AG20443 (cell line): ENCODE data around the gene SEH1L.
"Not testable (repeated sequence)": the region's sequence is repeated elsewhere in the genome, so short reads cannot be mapped to it uniquely, and the experiment has no call there.

ENCODE experiments used
- DNase-seq: peaks from one replicate; pipeline ENCODE4 v3.0.0; 2012; ENCODE audit warnings: low spot score, mixed read lengths

SEH1L gene

DNA sequence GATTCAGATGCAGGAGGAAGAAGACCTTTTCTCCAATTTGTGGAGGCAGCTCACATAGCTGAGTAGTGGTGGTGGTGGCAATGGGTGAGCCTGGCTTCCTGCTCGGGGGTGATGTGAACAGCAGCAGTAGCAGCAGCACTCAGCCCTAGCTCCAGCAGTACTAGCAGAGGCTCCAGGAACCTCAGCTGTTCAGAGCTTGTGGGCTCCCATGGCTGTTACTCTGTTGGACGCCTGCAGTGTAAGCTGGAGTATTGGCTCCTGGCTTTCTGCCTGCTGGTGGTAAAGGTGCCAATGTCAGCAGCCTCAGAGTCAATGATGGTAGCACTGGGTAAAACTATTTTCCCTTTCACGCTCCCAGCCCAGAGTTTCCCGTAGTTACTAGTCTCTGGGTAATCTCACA, 3.1 kb upstream of the SEH1L start:
- DNase-seq, result peak; percentile 23

DNA sequence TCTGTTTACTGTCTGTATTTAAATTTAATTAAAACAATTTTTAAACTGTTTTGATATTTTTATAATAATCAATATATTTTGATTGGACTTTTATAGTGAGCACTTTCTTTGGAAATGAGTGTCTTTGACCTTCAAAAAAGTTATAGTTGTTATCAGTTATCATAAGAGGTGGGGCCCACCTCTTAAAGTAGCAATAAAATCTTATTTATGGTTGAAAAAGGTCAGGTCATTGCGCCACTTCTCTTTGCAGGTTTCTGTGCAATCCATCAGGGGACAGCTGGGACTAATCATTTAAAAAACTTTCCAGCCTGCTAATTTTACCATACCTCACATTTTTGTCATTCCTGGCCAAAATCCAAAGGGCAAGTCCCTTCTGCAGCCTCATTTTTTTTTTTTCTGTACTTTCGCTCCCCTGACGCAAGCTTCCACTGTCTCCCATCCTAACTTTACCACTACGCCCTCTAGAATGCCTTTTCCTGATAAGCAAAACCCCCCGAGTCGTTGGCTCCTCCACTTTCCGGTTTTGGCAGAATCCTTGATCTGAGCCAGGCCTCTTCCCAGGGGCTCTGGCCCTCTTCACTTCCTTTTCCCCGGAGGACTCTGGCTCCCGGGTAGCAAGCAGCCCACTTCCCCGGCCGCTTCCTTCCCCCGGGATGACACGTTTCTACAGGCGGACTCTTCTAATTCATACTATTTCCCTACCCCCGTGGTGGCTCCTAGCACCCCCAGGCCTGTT, 1.1 kb upstream of the SEH1L start:
- peak; percentile 78 for DNase-seq

DNA sequence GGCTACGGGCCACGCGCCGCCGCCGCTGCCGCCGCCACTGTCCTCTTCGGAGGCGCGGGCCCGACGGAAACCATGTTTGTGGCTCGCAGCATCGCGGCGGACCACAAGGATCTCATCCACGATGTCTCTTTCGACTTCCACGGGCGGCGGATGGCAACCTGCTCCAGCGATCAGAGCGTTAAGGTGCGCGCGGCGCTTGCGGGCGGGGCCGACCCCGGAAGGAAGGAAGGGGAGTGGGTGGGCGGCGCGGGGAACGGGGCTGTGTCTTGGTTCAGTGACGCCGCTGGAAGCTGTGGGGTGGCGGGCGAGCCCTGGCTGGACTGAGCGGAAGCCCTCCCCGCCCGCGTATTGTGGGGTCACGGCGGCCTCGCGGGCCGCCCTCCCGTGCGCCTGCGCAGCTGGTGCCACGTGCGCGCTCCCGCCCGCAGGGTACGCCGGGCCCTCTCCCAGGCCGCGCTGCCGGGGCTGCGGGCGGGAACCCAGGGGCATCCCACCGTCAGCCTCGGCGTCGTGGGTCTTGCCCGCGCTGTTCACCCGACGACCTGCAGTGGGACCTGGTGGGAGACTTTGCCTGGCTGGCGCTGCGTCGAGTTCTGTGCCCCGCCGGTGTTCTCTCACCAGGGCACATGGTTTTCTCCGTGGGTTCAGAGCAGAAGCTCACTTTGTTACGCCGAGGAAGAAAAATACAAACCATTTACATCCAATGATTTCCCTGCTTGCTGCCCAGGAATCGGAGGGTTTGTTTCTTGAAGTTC, 416 bp downstream of the SEH1L start:
- DNase-seq, result peak; percentile 96

DNA sequence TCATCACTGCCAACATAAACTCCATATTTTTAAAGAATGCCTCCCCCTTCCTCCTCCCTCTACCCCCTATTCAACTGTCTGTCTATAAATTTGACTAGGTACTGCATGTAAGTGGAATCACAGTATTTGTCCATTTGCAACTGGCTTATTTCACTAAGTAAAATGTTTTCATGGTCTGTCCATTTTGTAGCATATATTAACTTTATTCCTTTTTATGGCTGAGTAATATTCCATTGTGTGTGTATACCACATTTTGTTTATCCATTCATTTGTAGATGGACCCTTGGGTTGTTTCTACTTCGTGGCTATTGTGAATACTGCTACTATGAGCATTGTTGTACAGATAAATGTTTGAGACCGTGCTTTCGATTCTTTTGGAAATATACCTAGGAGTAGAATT, 10.7 kb downstream of the SEH1L start:
- DNase-seq, result no peak

DNA sequence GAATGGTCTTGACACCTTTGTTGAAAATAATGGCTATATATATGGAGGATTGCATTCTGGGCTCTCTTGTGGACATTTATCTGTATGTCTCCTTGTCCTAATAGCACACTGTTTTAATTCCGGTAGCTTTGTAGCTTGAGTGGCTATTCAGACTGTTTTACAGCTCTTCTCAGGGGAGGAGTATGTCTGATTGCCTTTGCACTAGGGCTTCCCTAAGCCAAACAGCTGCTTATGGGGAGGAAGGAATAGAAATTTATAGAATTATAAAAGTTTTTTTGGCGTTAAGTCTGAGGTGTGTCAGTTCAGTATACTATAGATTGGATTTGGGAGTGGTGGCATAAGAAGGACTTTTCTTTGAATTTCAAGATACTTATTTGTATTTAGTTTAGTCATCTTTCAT, 12.6 kb downstream of the SEH1L start:
- no peak for DNase-seq

DNA sequence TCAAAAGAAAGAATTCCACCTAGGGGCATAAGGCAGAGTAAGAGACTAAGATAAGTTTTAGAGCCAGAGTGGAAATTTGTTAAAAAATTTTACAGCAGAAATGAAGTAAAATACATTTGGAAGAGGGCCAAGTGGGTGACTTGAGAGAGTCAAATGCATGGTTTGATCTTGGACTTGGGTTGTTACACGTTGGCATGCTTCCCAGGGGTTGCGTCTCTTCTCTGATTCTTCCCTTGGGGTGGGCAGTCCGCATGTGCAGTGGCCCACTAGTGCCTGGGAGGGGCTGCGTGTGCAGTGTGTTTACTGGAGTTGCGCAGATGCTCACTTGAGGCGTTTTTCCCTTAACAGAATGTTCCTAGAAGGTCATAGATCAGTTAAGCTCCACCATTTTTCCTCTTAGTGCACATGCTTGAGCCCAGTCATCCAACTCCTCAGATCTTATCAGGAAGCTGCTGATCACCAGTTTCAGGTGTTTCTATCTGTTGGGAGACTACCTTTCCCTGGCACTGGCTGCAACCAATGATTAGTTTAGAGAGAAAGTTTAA, 13.1 kb downstream of the SEH1L start:
- no peak for DNase-seq

DNA sequence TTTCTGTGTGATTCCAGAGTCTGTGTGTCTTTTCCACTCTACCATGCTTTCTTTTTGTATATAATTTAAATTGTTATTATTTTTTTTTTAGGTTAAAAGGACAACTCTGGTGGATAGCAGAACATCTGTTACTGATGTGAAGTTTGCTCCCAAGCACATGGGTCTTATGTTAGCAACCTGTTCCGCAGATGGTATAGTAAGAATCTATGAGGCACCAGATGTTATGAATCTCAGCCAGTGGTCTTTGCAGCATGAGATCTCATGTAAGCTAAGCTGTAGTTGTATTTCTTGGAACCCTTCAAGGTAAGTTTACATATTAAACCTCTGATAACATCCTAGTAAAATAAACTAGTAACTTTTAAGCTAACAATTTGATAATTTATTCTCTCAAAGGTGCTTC, 15.3 kb downstream of the SEH1L start:
- DNase-seq, result no peak

DNA sequence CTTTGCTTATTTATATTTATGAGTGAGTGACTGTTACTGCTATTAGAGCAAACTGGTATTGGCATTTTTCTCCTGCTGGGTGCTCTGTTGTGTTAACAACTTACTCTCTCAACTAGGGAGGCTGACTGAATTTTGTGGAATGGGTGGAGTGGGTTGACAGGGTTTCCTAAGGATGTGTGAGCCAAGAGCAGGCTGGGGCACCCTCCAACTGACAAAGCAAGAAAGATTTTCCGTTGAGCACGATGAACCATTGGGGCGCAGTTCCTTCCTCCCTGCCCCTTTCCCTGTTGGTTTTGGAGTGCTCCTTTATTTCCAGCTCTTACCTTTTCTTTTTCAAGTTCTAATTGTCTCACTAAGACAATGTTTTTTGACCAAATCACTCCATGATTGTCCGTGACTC, 20.3 kb downstream of the SEH1L start:
- no peak for DNase-seq

DNA sequence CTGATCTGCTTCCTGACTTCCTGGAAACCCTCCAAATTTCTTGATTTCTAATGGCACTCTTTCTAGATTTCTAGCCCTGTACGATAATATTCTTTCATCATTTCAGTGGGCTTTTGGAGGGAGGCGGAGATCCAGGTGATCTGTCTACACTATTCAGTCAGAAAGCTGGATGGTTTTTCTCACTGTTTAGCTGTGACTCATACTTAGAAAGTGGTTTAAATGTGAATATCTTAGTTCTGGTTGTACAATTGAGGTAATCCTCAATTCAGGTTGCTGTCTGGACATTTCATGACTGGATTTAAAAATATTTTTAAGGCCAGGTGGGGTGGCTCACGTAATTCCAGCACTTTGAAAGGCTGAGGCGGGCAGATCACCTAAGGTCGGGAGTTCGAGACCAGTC, 20.8 kb downstream of the SEH1L start:
- no peak for DNase-seq

DNA sequence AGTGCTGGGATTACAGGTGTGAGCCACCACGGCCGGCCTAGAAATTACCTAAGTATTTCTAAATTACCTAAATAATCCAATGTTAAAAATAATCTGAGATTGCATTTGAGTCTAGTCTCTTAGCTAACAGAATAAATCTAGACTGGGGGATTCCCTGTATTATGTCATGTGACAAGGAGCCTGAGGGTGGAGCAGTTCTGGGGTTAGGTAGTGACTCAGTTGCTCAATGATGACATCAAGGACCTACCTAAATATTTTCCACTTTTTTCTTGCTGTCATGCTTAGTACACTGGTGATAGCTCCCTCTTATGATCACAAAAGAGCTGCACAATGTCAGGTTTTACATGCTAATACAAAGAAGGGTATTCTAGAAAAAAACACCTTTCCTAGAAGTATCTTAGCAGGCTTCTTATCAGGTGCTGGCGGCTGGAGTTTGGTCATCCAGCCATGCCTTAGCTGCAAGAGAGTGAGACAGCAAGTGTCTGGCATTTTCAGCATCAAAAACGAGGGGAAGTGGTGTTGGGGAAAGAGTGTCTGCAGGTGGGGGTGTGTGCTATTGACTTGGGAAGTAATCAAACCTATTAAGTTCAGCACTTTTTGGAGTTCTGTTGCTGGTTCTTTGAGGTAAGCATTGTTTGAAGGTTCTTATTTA, 25.9 kb downstream of the SEH1L start:
- DNase-seq, result no peak

DNA sequence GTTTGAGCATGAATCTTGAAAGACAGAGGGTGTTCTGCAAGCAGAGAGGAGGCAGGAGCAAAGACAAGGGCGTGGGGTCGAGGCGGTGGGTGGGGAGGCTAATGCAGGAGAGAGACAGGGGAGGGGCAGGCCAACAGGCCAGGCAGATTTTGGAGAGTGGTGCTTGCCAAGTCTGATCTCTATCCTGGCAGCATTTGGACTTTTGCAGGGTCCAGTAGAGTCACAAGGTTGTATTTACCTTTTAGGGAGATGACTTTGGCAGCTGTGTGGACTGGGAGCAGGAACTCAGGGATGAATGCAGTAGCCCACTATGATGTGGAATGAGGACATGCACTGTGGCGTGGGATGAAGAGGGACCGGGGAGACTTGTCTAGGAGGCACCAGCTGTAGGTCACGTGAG, 27.7 kb downstream of the SEH1L start:
- no peak for DNase-seq

DNA sequence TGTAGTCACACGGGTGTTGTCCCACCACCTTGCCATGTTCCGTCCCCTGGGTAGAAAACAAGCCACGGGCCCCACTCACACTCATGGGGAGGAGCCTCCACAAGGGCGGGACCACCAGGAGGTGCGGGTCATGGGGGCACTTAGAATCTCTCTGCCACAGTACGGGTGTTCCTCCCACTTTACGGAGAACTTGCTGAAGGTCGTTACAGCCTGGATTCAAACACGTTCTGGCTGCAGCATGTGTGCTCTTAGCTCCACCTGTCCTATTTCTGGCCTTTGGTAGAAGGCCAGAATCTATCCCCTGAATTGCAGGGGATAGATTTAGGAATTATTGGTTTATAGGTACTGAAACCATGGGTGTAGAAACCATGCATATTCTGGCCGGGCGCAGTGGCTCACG, 28.5 kb downstream of the SEH1L start:
- no peak for DNase-seq

DNA sequence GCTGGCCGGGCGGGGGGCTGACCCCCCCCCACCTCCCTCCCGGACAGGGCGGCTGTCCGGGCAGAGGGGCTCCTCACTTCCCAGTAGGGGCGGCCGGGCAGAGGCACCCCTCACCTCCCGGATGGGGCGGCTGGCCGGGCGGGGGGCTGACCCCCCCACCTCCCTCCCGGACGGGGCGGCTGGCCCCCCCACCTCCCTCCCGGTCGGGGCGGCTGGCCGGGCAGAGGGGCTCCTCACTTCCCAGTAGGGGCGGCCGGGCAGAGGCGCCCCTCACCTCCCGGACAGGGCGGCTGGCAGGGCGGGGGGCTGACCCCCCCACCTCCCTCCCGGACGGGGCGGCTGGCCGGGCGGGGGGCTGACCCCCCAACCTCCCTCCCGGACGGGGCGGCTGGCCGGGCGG, 32.3 kb downstream of the SEH1L start:
- not testable (repeated sequence) for DNase-seq

DNA sequence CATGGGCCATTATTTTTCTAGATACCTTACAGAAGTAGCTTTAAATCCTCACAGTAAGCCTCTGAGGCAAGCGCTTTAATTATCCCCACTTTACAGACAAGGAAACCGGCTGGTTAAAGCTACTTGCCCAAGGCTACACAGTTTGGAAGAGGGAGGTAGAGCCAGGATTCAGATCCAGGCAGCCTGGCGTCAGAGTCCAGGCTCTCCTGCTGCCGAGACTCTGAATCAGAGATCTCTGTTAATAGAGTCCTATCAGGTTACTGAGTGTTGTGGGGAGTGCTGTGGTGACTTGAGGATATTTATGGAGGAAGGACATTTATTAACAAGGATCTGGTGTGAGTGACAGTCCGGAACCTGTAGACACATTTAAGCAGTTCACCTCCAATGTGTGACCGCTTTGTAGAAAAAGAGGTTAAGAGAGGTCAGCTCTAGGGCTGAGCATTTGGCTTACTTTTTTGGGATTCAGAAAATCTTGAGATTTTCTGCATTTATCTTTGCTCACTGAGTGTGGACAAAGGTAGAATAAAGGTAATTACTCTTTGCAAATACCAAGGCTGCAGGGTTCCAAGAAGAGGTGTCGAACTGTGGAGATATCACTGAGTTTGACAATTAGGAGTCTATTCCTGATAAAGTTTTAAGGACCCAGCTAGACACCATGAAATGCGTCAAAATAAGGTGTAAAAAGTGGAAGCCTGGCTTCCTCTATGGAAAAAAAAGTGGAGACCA, 41.7 kb downstream of the SEH1L start:
- no peak for DNase-seq

DNA sequence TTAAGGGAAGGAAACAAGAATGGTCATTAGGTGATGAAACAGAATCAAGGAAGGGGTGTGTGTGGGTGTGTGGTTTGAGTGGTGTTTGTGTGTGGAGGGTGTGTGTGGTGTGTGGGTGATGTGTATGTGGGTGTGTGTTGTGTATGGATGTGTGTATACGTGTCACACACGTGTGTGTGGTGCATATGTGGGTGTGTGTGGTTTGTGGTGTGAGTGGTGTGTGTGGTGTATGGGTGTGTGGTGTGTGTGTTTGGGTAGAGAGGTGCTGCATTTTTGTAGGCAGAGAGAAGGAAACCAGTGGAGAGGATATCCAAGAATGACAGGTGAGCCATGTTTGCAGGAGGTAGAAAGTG, 42.3 kb downstream of the SEH1L start:
- DNase-seq, result no peak

DNA sequence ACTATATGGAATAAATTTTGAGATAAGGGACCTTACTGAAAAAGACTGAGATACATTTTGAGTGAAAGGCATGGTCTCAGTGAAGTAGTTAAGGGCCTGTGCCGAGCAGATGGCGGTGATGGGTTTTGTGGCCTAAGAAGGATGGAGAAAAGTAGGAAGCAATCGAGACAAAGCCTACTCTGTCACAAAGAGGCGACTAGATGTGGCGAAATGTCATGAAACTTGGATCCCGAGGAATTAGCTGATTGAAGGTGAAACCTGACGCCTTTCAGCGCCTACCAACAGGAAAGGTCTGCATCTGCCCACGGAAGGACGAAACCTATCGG, 42.8 kb downstream of the SEH1L start:
- DNase-seq, result peak; percentile 16

DNA sequence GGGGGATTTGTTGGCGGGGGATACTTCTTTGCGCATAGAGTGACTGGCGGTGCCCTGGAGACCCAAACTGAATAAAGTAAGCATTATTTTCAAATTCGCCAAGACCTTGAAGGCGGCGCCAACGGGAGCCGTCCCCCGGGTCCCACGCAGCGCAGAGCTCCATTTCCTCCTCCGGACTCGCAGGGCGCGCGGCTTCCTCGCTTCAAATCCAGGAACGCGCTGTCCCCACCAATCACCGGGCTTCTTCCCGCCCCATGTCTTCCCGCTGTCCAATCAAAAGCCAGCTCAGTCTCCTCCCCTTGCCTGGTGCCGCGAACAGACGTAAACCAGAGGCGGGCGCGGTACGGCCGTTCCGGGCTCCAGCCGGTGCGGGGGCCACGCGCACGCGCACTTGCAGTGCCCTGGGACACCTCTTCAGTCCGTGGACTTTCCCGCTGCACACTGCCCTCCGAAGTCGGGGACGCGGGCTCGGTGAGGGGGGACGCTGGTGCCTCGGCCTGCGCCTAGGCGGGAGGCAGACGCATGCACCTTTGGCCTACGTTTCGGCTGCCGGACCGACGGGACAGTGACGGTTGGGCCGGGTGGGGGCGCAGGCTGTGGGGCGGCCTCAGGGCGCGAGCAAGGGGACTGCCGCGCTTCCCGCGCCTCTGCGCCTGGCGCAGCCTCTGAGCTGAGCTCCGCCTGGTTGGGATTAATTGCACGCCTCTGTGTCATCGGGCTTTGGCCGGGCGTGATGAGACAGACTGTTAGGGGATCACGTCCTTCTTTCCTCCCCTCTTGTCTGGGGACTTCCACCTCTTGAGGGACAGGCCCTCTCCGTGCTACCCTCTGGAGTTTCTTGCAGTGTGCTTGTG, 43.4 kb downstream of the SEH1L start, which contains the start of gene CEP192:
CEP192 (plus strand) TSS at position 396 of the 854 bp plus-strand sequence. CDS start 8,063 bp downstream, outside the sequence.
- DNase-seq, result peak; percentile 99

DNA sequence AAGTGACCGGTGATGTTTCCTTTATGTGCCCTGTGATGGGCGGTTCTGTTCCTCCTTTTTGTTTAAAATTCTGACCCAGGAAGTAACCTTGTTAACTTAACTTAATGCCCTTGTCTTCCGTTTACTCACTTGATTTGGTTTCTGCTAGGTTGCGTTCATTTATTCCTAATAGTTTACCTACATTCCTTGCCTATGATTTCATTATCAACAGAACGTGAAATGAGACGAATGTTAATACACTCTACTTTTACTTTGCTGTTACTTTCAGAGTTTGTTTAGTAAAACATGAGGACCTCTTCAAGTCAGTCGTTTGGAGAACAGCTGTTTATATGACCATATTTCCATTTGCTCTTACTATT, 44.0 kb downstream of the SEH1L start:
- no peak for DNase-seq

DNA sequence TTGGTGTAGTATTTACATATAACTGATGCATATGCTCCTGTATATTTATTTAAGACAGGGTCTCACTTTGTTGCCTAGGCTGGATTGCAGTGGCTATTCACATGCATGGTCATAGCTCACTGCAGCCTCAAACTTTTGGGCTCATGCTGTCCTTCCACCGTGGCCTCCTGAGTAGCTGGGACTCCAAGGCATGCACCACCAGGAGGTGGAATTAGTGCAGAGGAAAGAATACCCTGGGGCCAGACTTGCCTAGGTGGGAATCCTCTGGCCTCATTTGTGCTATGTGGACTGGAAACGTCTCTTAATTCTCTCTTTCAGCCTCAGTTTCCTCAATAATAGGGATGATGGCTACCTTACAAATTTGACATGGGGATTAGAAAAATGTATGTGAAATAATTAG, 45.6 kb downstream of the SEH1L start:
- DNase-seq, result no peak

DNA sequence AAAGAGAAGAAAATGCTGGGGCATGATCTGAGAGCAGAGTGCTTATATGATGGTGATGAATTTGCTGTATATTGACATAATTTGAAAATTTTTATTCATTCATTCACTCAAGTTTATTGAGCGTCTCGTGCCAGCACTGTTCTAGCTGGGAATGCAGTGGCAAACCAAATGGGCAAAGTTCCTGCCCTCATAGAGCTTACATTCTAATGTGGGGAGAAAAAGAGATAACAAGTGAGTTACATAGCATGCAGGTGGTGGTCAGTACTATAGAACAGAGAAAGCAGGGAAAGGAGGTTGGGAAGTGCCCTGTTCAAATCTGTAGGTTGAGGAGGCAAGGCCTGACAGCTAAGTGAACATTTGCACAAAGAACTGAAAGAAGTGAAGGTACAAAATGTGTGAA, 47.6 kb downstream of the SEH1L start:
- DNase-seq, result no peak

DNA sequence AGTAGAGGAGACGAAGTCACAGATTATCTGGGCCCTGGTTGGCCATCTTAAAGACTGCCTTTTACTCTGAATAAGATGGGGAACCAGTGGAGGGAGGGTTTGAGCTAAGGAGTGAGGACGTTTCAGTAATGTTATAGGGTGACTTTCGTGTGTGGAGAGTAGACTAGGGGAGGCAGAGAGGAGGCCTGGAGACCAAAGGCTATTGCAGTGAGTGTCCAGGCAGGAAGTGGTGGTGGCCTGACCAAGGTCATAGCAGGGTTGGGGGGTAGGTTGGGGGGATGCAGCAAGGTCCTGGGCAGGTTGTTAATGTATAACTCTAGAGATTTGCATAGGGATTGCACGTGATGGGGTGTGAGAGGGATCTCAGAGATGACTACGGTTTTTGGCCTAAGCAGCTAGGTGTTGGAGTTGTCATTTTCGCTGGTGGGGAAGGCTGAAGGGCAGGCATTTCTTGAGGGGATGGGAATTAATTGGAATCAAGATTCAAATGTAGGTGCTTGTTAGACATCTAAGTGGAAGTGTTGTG, 48.2 kb downstream of the SEH1L start:
- DNase-seq, result no peak
